H1 (cell line): ENCODE results near the gene FAM168B.

Source experiments
- EP300 ChIP-seq, 2 experiments: IDR thresholded peaks; 1 replicate in 1 of 2; 2 replicates in 1 of 2; pipeline ENCODE4 v1.6.1; 2011 to 2012; ENCODE audit warnings: low read depth in 2 of 2, low read length in 2 of 2, mild to moderate bottlenecking in 2 of 2, borderline replicate concordance in 1 of 2, inconsistent platforms in 1 of 2, moderate library complexity in 1 of 2
- POLR2A ChIP-seq, 2 experiments: IDR thresholded peaks; 1 replicate in 1 of 2; 2 replicates in 1 of 2; pipeline ENCODE4 v1.6.1; 2011; ENCODE audit warnings: low read depth in 2 of 2, low read length in 2 of 2, mild to moderate bottlenecking in 2 of 2; ENCODE audit errors: control extremely low read depth in 1 of 2
- RBBP5 ChIP-seq: IDR thresholded peaks from 2 replicates; pipeline ENCODE4 v1.7.1; 2012; ENCODE audit warnings: low read depth, mild to moderate bottlenecking, inconsistent platforms, low read length, moderate library complexity, borderline replicate concordance
- TF ChIP-seq, protein P1 (sequence below): IDR thresholded peaks from 2 replicates; pipeline ENCODE4 v1.6.1; 2012; ENCODE audit warnings: low read length, inconsistent platforms
- TF ChIP-seq, protein P2 (sequence below): fragments of 300-600 bp; sonication (generic); IDR thresholded peaks from 2 replicates; pipeline ENCODE4 v1.7.1; 2012; ENCODE audit warnings: low read length, moderate library complexity, mild to moderate bottlenecking, inconsistent platforms; ENCODE audit not compliant: insufficient replicate concordance

DNA sequence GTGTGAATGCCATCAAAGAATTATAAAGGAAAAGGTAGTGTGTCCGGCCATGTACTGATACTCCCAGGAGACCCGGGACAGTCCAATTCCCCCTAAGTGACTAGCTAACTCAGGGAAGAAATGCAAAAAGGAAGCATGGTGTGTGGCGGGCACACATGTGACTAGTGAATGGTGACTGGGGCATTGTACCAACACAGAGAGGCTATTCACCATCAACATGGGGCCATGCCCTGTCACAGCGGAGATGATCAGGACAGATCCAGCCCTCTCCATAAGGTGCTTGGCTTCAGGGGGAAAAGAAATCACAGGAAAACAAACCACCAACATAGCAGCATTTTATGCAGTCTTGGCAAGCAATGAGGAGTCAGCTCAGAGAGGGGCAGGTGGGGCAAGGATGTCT, 34.3 kb downstream of the FAM168B start:
- TF ChIP-seq, protein P1, sequence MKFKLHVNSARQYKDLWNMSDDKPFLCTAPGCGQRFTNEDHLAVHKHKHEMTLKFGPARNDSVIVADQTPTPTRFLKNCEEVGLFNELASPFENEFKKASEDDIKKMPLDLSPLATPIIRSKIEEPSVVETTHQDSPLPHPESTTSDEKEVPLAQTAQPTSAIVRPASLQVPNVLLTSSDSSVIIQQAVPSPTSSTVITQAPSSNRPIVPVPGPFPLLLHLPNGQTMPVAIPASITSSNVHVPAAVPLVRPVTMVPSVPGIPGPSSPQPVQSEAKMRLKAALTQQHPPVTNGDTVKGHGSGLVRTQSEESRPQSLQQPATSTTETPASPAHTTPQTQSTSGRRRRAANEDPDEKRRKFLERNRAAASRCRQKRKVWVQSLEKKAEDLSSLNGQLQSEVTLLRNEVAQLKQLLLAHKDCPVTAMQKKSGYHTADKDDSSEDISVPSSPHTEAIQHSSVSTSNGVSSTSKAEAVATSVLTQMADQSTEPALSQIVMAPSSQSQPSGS = no peak
- TF ChIP-seq, protein P2, sequence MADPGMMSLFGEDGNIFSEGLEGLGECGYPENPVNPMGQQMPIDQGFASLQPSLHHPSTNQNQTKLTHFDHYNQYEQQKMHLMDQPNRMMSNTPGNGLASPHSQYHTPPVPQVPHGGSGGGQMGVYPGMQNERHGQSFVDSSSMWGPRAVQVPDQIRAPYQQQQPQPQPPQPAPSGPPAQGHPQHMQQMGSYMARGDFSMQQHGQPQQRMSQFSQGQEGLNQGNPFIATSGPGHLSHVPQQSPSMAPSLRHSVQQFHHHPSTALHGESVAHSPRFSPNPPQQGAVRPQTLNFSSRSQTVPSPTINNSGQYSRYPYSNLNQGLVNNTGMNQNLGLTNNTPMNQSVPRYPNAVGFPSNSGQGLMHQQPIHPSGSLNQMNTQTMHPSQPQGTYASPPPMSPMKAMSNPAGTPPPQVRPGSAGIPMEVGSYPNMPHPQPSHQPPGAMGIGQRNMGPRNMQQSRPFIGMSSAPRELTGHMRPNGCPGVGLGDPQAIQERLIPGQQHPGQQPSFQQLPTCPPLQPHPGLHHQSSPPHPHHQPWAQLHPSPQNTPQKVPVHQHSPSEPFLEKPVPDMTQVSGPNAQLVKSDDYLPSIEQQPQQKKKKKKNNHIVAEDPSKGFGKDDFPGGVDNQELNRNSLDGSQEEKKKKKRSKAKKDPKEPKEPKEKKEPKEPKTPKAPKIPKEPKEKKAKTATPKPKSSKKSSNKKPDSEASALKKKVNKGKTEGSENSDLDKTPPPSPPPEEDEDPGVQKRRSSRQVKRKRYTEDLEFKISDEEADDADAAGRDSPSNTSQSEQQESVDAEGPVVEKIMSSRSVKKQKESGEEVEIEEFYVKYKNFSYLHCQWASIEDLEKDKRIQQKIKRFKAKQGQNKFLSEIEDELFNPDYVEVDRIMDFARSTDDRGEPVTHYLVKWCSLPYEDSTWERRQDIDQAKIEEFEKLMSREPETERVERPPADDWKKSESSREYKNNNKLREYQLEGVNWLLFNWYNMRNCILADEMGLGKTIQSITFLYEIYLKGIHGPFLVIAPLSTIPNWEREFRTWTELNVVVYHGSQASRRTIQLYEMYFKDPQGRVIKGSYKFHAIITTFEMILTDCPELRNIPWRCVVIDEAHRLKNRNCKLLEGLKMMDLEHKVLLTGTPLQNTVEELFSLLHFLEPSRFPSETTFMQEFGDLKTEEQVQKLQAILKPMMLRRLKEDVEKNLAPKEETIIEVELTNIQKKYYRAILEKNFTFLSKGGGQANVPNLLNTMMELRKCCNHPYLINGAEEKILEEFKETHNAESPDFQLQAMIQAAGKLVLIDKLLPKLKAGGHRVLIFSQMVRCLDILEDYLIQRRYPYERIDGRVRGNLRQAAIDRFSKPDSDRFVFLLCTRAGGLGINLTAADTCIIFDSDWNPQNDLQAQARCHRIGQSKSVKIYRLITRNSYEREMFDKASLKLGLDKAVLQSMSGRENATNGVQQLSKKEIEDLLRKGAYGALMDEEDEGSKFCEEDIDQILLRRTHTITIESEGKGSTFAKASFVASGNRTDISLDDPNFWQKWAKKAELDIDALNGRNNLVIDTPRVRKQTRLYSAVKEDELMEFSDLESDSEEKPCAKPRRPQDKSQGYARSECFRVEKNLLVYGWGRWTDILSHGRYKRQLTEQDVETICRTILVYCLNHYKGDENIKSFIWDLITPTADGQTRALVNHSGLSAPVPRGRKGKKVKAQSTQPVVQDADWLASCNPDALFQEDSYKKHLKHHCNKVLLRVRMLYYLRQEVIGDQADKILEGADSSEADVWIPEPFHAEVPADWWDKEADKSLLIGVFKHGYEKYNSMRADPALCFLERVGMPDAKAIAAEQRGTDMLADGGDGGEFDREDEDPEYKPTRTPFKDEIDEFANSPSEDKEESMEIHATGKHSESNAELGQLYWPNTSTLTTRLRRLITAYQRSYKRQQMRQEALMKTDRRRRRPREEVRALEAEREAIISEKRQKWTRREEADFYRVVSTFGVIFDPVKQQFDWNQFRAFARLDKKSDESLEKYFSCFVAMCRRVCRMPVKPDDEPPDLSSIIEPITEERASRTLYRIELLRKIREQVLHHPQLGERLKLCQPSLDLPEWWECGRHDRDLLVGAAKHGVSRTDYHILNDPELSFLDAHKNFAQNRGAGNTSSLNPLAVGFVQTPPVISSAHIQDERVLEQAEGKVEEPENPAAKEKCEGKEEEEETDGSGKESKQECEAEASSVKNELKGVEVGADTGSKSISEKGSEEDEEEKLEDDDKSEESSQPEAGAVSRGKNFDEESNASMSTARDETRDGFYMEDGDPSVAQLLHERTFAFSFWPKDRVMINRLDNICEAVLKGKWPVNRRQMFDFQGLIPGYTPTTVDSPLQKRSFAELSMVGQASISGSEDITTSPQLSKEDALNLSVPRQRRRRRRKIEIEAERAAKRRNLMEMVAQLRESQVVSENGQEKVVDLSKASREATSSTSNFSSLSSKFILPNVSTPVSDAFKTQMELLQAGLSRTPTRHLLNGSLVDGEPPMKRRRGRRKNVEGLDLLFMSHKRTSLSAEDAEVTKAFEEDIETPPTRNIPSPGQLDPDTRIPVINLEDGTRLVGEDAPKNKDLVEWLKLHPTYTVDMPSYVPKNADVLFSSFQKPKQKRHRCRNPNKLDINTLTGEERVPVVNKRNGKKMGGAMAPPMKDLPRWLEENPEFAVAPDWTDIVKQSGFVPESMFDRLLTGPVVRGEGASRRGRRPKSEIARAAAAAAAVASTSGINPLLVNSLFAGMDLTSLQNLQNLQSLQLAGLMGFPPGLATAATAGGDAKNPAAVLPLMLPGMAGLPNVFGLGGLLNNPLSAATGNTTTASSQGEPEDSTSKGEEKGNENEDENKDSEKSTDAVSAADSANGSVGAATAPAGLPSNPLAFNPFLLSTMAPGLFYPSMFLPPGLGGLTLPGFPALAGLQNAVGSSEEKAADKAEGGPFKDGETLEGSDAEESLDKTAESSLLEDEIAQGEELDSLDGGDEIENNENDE = no peak
- TF ChIP-seq EP300 (IDR thresholded peaks at IDR 0.05; ENCODE audit: borderline replicate concordance in 1 of 2, low read depth in 2 of 2, low read length in 2 of 2) = no peak
- no peak for TF ChIP-seq POLR2A (IDR thresholded peaks at IDR 0.05; ENCODE audit: control extremely low read depth in 1 of 2, low read depth in 2 of 2, low read length in 2 of 2)
- no peak for TF ChIP-seq RBBP5
